GM19099 (cell line): ENCODE measurements around the gene PIAS1.

Experiments used
- POLR2A ChIP-seq: IDR thresholded peaks from 3 replicates; pipeline ENCODE4 v1.6.1; 2011; ENCODE audit warnings: low read depth; ENCODE audit not compliant: insufficient read length; ENCODE audit errors: extremely low read depth

The PIAS1 gene

DNA sequence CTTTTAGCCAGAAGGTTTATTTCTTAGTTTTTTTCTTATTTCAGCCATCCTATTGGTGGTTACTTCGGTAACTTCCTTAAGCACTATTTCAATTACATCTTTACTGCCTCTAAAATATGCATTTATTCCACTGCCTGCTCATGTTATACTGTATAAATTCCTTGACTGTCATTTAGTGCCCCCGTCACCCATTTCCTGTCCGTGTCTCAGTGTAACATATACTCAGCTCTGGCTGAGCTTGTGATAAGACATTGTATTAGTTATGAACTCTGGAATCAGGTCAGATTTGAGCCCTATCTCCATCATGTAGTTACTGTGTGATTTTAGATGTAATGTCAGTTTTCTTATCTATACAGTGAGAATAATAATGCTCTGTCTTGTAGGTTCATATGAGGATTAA is 24.2 kb downstream of the PIAS1 start:
- no peak for TF ChIP-seq POLR2A

DNA sequence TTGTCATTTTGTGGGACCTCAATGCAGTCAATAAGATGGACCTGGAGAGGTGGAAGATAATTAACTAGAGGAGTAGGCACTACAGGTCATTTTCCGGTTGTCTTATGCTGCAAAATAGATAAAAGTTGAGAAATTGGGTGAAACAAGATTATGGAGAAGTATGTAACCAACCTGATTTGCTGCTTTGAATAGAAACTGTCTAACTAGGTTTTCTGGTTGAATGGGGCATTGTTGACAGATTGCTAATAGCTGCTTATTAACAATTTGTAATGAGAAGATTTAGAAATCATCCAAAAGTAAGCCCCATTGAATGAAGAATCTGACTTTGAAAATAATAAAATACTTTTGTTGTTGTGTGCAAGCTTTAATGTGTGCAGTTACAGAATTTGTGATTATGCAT is 26.2 kb downstream of the PIAS1 start:
- TF ChIP-seq POLR2A = no peak

DNA sequence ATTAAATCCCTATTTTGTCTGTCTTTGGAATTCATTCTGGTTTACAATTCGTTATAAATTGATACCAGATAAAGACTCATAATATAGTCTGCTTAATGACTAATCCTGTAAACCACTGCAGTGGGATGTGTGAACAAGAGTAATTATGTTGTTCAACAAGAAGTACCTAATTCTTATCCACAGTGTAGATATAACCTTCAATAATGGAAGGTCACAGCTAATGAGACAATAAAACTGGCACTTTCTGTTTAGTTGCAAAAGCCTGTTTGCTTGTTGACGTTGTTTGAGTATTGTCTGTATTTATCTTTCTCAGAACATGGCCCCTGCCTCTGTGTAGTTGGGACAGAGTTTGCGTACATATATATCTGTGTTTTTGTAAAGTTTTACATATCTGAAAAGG is 26.7 kb downstream of the PIAS1 start:
- no peak for TF ChIP-seq POLR2A

DNA sequence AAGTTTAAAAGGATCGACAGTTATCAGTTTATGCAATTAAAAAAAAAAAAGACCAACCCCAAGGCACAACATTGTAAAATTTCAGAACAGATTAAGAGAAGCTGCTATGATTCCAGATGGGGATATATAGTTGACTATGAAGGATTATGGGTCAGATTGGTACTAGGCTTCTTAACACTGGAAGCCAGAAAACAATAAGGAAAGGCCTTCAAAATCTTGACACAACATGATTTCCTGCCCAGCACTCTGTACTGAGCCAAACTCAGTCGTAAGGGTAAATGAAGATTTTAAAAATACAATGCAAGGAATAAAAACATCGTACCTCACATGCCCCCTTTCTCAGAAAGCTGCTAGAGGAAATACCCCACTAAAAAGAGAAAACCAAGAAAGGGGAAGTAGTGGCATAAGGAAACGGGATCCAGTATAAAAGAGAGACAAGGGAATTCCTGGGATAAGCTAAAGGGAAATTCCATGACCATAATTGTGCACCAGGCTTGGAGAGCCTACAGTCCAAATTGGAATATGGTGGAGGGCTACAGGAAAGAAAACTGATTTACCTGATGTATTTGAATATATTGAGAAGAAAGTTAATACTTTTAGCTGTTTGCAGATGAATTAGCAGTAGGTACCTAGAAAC is 27.9 kb downstream of the PIAS1 start:
- TF ChIP-seq POLR2A = no peak

DNA sequence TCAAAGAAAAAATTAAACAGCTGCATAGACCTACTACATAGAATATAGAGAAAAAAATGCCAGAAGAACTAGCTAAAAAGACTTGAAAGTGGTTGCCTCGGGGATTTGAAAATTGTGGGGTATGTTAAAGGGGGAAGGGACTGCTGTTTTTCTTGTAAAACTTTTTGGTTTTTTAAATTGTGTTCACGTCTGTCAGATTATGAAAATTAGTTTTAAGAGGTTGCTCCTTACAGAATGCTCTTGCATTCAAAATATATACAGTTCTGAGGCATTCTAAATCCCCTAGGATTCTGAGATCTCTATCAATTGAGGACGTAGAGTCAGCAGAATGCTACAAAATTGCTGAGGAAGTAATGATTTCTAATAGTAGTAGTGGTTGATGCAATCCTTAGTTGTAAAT is 28.6 kb downstream of the PIAS1 start:
- no peak for TF ChIP-seq POLR2A

DNA sequence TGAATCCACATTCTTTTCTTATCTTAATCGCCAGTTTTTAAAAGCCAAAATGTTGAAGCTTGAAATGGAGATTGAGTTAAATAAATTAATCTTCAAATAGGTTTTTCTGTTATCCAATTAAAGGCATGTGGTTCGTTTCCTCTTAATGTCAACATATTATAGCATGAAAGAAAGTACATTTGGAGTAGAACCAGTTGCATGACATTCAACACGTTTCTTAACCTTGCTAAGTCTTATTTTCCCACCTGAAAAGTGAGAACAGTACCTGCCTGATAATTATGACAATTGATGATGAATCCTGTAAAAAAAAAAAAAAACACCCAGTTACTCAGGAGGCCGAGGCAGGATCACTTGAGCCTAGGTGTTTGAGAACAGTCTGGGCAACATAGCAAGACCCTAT is 29.3 kb downstream of the PIAS1 start:
- TF ChIP-seq POLR2A = no peak

DNA sequence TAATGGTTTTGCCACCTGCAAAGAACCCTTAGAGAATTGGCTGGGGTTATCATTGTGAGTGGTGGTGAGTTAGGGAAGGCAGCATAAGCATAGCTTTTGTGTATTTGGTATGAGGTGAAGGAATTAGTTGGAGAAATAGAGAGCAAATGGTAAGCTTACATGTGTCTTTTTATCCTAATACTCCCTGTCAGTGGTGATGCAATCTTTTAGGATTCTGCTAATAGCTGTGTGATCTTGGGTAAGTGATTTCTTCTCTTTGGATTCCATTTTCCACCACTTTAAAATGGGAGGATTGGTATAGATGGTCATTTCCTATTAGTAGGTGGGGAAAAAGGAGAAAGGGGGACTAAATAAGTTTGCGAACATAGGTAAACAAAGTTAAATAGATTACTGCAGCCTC is 30.9 kb downstream of the PIAS1 start:
- TF ChIP-seq POLR2A = no peak

DNA sequence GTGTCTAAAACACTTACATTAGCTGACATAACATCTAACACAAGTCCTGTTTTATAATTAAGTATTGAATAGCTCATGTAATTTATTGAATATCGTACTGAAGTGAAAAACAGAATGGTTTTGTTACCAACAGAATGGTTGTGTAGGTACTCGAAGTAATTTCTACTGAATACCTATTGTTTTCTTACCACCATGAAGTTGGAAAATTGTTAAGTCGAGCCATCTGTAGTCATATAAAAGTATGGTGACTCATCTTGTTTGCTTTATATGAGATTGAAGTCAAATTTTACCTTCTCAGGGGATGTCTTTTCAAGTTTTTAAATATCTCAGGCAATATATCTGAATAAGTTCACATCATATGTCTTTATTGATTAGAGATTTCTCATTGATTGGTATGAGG is 37.6 kb downstream of the PIAS1 start:
- no peak for TF ChIP-seq POLR2A

DNA sequence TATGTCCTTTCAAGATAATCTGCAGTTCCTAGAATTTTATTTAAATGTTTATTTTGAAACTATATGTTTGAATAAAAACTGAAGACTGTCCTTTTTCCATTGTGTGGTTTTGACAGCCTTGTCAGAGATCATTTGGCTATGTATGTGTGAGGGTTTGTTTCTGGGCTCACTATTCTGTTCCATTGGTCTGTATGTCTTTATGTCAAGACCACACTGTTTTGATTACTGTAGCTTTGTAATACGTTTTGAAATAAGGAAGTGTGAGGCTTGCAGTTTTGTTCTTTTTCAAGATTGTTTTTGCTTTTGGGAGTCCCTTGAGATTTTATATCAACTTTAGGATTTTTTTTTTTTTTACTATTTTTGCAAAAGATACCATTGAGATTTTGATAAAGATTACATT is 42.0 kb downstream of the PIAS1 start:
- no peak for TF ChIP-seq POLR2A

DNA sequence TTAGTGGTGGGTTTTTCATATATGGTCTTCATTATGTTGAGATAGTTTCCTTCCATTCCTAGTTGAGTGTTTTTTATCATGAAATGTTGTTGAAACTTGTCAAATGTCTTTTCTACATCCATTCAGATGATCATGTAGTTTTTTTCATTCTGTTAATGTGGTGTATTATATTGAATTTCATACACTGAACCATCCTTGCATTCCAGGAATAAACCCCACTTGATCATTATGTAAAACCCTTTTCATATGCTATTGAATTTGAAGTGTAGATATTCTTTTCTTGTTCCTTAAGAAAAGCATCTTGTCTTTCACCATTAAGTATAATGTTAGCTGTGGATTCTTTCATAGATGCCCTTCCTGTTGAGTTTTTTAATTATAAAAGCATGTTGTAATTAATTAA is 42.9 kb downstream of the PIAS1 start:
- TF ChIP-seq POLR2A = no peak

DNA sequence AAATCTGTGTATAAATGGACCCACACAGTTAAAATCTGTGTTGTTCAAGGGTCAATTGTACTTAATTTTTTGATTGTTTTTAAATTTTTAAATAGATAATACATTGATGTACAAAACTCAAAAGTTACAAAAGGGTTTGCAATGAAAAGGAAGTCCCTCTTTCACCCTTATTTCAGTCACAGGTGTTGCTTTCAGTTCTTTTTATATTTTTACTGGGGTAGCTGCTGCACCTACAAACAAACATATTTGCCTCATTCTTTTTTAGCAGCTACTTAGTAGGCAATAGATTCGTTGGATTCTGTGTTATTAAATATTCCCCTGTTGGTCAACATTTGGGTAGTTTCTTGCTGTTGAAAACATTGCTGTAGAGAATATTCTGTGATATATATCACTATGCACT is 44.4 kb downstream of the PIAS1 start:
- TF ChIP-seq POLR2A = no peak

DNA sequence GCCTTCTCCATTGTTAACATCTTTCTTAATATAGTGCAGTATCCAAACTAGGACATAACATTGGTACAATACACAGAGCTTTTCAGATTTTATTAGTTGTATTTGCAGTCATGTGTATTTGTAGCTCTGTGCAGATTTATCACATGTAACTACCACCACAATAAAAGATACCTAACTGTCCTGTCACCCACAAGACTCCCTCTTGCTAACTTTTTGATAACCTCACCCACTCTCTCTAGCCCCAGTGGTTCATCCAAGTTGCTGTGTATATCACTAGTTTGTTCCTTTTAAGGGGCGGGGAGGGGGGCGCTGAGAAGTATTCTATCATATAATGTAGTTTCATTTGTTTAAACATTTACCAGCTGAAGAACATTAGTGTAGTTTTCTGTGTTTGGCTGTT is 46.1 kb downstream of the PIAS1 start:
- no peak for TF ChIP-seq POLR2A

DNA sequence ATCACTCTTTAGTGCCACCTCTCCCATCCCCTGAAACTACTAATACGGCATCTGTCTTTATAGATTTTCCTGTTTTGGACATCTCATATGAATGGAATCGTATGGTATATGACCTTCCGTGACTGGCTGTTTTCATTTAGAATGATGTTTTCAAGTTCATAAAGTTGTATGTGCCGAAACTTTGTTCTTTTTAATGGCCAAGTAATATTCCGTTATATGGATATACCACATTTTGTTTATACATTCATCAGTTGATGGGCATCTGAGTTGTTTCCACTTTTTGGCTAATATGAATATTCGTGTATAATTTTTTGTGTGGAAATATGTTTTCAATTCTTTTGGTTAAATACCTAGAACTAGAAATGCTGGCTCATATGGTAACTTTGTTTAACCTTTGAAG is 49.5 kb downstream of the PIAS1 start:
- TF ChIP-seq POLR2A = no peak

DNA sequence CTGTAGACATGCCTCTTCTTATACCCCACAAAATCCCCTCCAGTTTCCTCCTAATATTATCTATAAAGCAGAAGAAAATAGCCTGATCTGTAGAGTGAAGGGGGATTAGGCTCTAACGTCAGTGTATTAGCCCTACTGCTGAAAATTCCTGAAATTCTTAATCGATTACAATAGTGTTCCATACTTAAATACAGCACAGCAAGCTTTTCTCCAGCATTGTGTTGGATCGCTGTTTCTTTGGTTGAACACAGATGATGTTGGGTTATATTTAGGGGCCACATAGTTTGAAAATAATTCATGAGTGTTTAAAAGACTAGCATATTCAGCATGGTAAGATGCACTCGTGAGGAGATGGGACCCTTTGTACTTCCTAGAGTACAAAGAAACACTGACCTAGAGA is 52.5 kb downstream of the PIAS1 start:
- no peak for TF ChIP-seq POLR2A

DNA sequence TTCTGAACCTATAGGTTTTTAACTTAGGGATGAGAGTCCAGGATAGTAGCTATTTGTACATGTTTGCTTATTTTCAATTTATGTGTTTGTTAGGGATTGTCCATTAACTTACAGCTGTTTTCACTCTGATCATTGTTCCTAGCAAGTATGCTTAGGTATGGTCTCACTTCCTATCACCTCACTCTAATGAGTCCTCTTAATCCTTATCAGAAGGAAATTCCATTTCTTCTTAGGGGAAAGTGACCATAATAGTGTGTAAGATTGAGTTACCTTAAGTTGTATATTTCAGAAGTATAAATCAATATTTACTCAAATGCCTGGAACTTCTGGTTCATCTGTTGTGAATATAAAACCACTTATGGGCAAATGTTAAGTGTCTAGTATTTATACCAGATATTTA is 53.0 kb downstream of the PIAS1 start:
- TF ChIP-seq POLR2A = no peak

DNA sequence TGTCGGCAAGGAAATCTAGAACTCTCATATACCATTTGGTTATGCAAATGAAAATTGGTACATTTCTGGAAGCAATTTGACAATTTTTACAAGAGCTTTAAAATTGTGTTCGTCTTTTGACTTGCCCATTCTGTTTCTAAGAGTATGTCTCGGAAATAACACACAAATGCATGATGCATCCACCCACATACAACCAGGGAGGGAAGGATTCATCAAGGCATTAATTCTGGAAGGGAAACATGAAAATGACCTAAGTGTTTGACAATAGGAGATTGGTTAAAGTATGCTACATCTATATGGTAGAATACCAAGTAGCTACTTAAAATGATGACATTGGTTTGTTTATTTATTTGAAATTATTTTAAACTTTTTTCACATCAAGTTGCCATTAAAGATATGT is 58.6 kb downstream of the PIAS1 start:
- TF ChIP-seq POLR2A = no peak

DNA sequence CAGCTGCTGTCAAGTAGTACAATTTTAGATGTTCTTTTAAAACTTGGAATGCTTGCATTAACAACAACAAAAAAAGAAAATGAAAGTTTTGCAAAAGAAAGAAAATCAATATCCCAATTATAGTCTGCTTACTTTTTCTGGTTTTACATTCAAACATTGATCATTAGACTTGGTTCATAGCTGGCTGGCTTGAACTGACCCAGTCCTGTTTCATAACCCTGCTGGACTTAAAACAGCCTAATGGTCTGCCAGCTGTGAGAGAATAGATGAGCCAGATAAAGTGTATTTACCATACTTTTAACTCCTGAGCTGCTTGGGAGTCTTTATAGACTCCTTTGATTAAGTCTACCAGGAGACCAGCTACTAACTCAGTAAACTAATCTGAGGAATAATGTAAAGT is 59.2 kb downstream of the PIAS1 start:
- TF ChIP-seq POLR2A = no peak
